Activated CD4-positive, alpha-beta T cell treated with anti-CD3 and anti-CD28 coated beads for 36 hours (primary cell): ENCODE data around the gene DTNB. TPM values are rescaled to one million over a fixed set of nuclear protein-coding genes. Genes with fewer than 3 reads are reported as not detected.

Source experiments
- ATAC-seq: fragments of 200-7000 bp; cut with Tn5 transposase; one replicate; pipeline ENCODE4 v1.10.0; 2021; ENCODE audit warnings: mild to moderate bottlenecking, moderate library complexity
- CTCF ChIA-PET: fragments of 350-600 bp; sonication (Branson Sonifier 250); formaldehyde crosslinking; loops from one replicate; lab custom pipeline; 2021; ENCODE audit warnings: antibody characterized with exemption; lab: Charles Lee
- POLR2A ChIA-PET: fragments of 350-600 bp; sonication (Branson Sonifier 250); formaldehyde crosslinking; loops from one replicate; lab custom pipeline; 2021; ENCODE audit warnings: antibody characterized with exemption, inconsistent platforms; lab: Charles Lee
- DNase-seq: peaks from one replicate; pipeline ENCODE4 v3.0.0-alpha.2; 2020
- H3K27ac Mint-ChIP-seq: one replicate; pipeline ENCODE4 v1.8.0; 2021; ENCODE audit warnings: mixed read lengths
- H3K27me3 Mint-ChIP-seq: one replicate; pipeline ENCODE4 v1.8.0; 2021; ENCODE audit warnings: mixed read lengths
- H3K36me3 Mint-ChIP-seq: one replicate; pipeline ENCODE4 v1.8.0; 2021; ENCODE audit warnings: low read depth, mixed read lengths
- H3K4me1 Mint-ChIP-seq: one replicate; pipeline ENCODE4 v1.8.0; 2021; ENCODE audit warnings: mixed read lengths
- H3K4me3 Mint-ChIP-seq: one replicate; pipeline ENCODE4 v1.8.0; 2021; ENCODE audit warnings: mild to moderate bottlenecking, moderate library complexity, mixed read lengths
- H3K9me3 Mint-ChIP-seq: one replicate; pipeline ENCODE4 v1.8.0; 2021; ENCODE audit warnings: low read depth, mixed read lengths
- intact Hi-C, 2 experiments: fragments of 100-400 bp; cut with DNase I in 1 of 2; cut with micrococcal nuclease in 1 of 2; formaldehyde crosslinking; loops; one replicate each; pipeline versions ENCODE4 v1.14.2 to v1.15.1; 2022 to 2024; cut with DNase I, micrococcal nuclease
- total RNA-seq, 2 experiments: library from RNA; stranded (reverse); gene quantifications; one replicate each; pipeline ENCODE4 v1.2.3, GENCODE V29; 2021

DTNB gene
- total RNA-seq, 2 experiments from 2014 or later, result 17.1 to 33.5 TPM

DNA sequence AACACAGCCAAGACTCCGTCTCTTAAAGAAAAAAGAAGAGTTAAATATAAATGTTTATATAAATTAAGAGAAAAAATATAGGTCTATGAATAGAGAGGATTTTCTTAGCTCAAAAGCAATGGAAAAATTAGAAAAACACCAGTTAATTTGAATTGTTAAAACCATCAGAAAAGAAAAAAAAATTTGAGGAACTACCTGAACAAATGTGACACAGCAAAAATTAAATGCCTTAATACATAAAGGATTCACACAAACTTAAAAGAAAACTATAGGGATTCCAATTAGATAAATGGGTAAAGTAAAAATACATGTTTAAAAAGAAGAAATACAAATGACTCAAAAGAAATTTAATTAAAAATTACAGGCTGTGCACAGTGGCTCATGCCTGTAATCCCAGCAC, 183.7 kb downstream of the DTNB start:
- Mint-ChIP-seq H3K36me3 (peaks cover 7% of the 10 kb centered on the region), H3K4me3 (no peak overlapping the region), H3K27me3 (no peaks in the 10 kb centered on the region), H3K4me1 (peaks cover 4% of the 10 kb centered on the region), H3K9me3 (no peaks in the 10 kb centered on the region), H3K27ac (no peak overlapping the region)
- CTCF ChIA-PET, result no interaction called here
- ATAC-seq, result no peak
- no peak for DNase-seq
- intact Hi-C loops, result no loop called here
- POLR2A ChIA-PET, result interaction anchor here (0.7 kb wide), 1 partner anchor 11 kb away, joined by 5 read pairs; no protein-coding TSS in a partner anchor

DNA sequence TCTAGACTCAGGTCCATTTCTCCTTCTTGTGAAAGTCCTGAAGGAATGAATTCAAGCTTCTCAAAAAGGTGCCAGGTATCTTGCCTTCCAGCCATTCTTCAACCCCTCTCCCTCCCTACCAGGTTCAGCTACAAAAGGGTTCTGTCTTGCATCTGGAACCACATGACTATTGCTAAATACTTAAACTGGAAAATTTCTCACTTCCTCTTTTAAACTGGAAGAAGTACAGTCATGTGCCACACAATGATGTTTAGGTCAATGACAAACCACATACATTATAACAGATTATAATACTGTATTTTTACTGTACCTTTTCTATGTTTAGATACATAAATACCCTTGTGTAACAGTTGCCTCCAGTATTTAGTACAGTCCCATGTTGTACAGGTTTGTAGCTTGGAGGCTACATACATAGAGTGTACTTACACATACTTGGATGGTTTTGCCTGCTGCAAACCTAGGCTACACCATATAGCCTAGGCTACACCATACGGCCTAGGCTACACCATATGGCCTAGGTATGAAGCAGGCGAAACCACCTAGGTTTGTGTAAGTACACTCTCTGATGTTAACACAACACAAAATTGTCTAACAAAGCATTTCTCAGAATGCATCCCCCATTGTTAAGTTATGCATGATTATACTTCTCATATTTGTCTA, 189.6 kb downstream of the DTNB start:
- DNase-seq (no peak), ATAC-seq (peak; percentile 16)
- peaks cover 18% of the 10 kb centered on the region for H3K36me3 Mint-ChIP-seq
- CTCF ChIA-PET, result interaction anchor here (0.9 to 1.3 kb wide), 2 partner anchors 9 to 10 kb away, joined by 3 read pairs; no protein-coding TSS in a partner anchor
- peaks cover 3% of the 10 kb centered on the region for H3K4me1 Mint-ChIP-seq
- no peak overlapping the region for H3K4me3 Mint-ChIP-seq
- POLR2A ChIA-PET, result interaction anchor here (0.7 kb wide), 1 partner anchor 91 kb away, joined by 3 read pairs; no protein-coding TSS in a partner anchor
- intact Hi-C loops, result loop anchor here in 1 of 2 experiments (5.0 kb wide), 1 partner anchor 461 kb away; no protein-coding TSS in a partner anchor
- no peaks in the 10 kb centered on the region for H3K9me3 Mint-ChIP-seq
- no peaks in the 10 kb centered on the region for H3K27me3 Mint-ChIP-seq
- peak overlapping the region; percentile 10 for H3K27ac Mint-ChIP-seq

DNA sequence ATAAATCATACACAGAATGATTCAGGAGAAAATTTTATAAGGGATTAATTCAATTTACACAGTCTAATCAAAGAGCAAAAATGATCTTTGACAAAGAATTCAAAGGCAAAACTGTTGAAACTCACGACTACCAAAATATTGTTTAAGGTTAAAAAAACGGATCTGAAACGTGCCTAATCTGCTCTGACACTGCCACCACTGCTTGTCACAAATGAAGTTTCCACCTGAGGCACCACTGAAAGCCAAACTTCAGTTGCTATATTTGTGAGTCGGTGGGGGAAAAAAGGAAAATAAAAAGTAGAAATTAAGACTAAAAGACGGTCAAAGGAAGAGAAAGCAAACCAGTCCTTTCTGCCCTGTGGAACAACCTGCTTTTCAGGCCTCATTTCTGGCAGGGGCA, 191.0 kb downstream of the DTNB start:
- intact Hi-C loops, result loop anchor here in 1 of 2 experiments (5.0 kb wide), 1 partner anchor 460 kb away; no protein-coding TSS in a partner anchor
- Mint-ChIP-seq H3K4me3 (no peak overlapping the region), H3K9me3 (no peaks in the 10 kb centered on the region), H3K4me1 (peaks cover 3% of the 10 kb centered on the region), H3K27ac (no peak overlapping the region), H3K36me3 (peaks cover 14% of the 10 kb centered on the region), H3K27me3 (no peaks in the 10 kb centered on the region)
- ATAC-seq, result no peak
- no peak for DNase-seq
- ChIA-PET POLR2A (no interaction called here), CTCF (no interaction called here)

DNA sequence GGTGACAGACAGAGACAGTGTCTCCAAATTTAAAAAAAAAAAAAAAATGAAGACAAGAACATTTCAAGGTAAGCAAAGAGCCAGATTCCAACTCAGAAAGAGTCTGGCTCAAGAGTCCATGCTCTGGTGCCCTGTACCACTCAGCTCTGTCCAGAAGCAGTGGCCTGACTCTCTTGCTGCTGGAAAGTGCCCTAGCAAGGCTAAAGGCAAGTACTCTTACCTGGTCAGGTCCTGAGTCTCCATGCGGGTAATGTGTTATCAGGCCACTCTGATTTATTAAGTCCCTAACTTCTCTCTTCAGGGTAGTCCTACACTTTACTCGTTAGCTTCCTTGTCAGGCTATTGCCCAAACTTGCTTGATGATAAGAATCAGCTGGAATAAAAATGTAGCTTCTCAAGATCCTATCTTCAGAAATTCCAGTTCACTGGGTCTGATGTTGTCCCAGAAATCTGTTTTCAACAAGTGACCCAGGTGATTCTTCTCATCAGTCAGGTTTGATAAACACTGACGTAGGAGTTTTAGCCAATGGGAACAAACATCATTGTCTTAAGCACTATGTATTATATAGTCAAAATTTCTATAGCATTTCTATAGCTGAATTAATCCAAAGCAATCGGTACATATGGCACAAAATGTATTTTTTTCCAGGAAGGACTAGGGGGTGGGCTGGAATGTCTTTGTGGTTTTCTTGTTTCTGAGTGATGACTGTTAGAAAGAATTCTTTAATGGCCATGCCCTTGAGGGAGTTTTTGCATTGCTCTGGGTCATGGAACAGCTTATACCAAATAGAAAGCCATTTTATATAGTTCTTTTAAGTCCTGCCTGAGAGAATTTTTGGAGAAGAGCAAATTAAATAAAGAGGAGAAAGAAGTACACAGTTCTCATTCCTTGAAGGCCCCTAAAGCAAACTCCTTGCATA, 191.7 kb downstream of the DTNB start:
- ATAC-seq (no peak), DNase-seq (no peak)
- ChIA-PET CTCF (interaction anchor here (0.8 kb wide), 1 partner anchor 155 kb away, joined by 3 read pairs; no protein-coding TSS in a partner anchor), POLR2A (no interaction called here)
- H3K9me3 Mint-ChIP-seq, result no peaks in the 10 kb centered on the region
- intact Hi-C loops, result loop anchor here in 1 of 2 experiments (5.0 kb wide), 1 partner anchor 459 kb away; no protein-coding TSS in a partner anchor
- H3K36me3 Mint-ChIP-seq, result peaks cover 17% of the 10 kb centered on the region
- H3K4me3 Mint-ChIP-seq, result no peak overlapping the region
- no peak overlapping the region for H3K27ac Mint-ChIP-seq
- H3K4me1 Mint-ChIP-seq, result peaks cover 3% of the 10 kb centered on the region
- H3K27me3 Mint-ChIP-seq, result no peaks in the 10 kb centered on the region

DNA sequence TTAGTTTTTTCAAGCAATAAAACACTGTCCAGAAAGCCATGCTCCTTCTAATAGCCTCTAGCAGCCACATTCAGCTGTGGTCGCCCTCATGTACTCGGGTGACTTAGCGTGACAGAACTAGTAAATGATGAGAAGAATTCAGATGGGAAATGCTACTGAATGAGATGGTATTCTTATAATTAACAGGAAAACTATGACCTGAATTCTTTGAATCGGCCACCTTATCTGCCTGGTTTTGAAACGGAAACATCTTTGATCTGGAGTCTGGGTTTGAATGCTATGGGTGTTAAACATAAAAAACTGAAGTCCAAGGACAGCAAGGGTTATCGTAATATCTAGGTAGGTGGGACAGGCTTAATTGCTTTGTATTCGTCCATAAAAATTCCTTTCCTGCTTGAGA, 192.8 kb downstream of the DTNB start:
- ATAC-seq (no peak), DNase-seq (no peak)
- Mint-ChIP-seq H3K4me1 (peaks cover 3% of the 10 kb centered on the region), H3K27ac (no peak overlapping the region), H3K4me3 (no peak overlapping the region), H3K9me3 (peaks cover 2% of the 10 kb centered on the region), H3K36me3 (peaks cover 23% of the 10 kb centered on the region), H3K27me3 (no peaks in the 10 kb centered on the region)
- ChIA-PET POLR2A (no interaction called here), CTCF (interaction anchor here (0.6 kb wide), 1 partner anchor 595 kb away, joined by 3 read pairs; no protein-coding TSS in a partner anchor)
- intact Hi-C loops, result loop anchor here in 1 of 2 experiments (5.0 kb wide), 1 partner anchor 458 kb away; no protein-coding TSS in a partner anchor

DNA sequence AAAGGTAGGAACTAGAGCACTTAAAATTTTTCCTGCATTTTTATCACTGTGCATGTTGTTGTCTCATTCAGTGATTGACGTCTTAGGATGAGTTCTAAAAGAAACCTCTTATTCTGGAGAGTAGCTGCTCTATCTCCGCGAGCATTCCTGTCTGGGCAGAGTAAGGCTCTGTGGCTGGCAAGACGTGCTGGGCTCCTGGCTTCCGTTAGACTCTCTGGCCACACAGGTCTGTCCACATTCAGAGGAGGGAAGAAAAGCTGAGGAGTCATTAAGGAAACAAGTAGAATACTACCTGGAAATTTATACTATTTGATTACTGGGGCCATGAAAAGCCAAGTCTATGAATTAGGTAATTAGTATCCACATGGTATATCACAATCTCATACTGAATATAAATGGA, 193.6 kb downstream of the DTNB start:
- H3K36me3 Mint-ChIP-seq, result peaks cover 28% of the 10 kb centered on the region
- ChIA-PET POLR2A (no interaction called here), CTCF (interaction anchor here (0.6 kb wide), 1 partner anchor 594 kb away, joined by 3 read pairs; no protein-coding TSS in a partner anchor)
- H3K9me3 Mint-ChIP-seq, result peaks cover 2% of the 10 kb centered on the region
- ATAC-seq (no peak), DNase-seq (no peak)
- intact Hi-C loops, result loop anchor here in 1 of 2 experiments (5.0 kb wide), 1 partner anchor 457 kb away; no protein-coding TSS in a partner anchor
- H3K27ac Mint-ChIP-seq, result peak overlapping the region; percentile 31
- H3K4me3 Mint-ChIP-seq, result no peak overlapping the region
- peaks cover 3% of the 10 kb centered on the region for H3K4me1 Mint-ChIP-seq
- H3K27me3 Mint-ChIP-seq, result no peaks in the 10 kb centered on the region

DNA sequence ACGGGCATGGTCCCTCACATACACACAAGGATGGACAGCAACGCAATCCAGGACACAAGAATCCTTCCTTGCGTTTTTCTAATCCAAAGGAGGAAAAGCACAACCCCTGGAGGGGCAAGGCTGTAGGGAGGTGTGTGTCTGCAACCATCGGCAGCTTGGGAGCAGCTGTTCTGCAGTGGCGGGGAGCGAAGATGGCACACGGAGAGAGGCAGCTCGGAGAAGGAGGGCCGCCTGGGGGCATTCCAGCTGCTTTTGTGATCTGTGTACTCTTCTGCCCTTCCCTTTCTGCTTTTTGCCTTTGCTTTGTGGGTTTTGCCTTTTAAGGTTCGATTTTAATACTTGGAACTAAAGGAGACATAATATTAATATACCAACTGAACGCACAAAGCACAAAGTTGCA, 194.6 kb downstream of the DTNB start:
- CTCF ChIA-PET, result interaction anchor here (0.6 kb wide), 1 partner anchor 620 kb away, joined by 3 read pairs; no protein-coding TSS in a partner anchor
- ATAC-seq, result no peak
- Mint-ChIP-seq H3K27me3 (no peaks in the 10 kb centered on the region), H3K36me3 (peaks cover 29% of the 10 kb centered on the region), H3K9me3 (peaks cover 2% of the 10 kb centered on the region), H3K27ac (no peak overlapping the region), H3K4me3 (no peak overlapping the region), H3K4me1 (peaks cover 3% of the 10 kb centered on the region)
- DNase-seq, result no peak
- intact Hi-C loops, result no loop called here
- POLR2A ChIA-PET, result interaction anchor here (0.6 kb wide), 1 partner anchor 11 kb away, joined by 5 read pairs; no protein-coding TSS in a partner anchor

DNA sequence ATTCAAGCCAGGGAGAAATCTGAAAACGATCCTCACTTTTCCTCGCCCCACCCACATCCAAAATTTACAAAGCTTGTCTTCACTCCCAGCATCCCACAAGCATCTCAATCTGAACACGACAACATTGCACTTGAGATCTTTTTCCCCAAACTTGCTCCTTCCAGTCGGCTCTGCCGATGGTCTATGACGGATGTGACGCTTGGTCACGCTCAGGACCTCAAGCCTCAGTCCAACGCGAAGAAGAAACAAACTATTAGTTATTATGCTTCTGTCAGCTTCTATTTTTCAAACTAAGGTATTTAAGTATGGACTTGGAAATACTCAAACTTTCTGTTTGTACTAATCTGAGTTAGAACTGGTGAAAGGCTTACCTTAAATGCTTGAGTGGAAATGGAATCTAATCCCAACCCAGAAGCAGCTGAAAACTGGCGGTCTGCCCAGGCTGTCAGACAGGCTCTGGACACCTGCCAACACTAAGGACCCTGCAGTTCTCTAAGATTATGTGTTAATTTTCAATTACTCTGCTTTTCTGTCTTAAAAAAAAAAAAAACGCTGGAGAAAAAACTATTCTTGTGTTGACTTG, 199.5 kb downstream of the DTNB start:
- no peak for DNase-seq
- Mint-ChIP-seq H3K9me3 (peaks cover 2% of the 10 kb centered on the region), H3K36me3 (peaks cover 19% of the 10 kb centered on the region), H3K4me1 (no peaks in the 10 kb centered on the region), H3K4me3 (no peak overlapping the region), H3K27me3 (no peaks in the 10 kb centered on the region), H3K27ac (no peak overlapping the region)
- CTCF ChIA-PET, result interaction anchor here (1.0 kb wide), 1 partner anchor 10 kb away, joined by 3 read pairs; no protein-coding TSS in a partner anchor
- POLR2A ChIA-PET, result no interaction called here
- no peak for ATAC-seq
- intact Hi-C loops, result no loop called here

DNA sequence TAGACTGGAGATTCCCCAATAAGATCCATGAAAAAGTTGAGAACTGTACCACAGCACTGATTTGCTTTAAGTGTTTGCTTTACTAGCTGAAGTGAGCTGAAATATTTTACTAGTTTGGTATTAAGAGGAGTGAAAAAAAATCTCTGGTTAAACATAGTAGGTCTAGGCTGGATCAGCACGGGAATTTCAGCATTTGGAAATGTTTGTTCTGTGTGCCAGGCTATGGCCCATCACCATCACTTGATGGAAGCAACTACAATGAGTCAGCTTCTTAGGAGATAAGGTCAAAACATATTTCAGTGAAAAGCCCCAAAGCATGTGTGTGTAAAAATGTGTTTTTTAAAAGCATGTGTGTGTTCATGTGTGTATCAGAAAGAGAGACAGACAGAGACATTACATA, 200.2 kb downstream of the DTNB start:
- H3K36me3 Mint-ChIP-seq, result peaks cover 15% of the 10 kb centered on the region
- ChIA-PET POLR2A (no interaction called here), CTCF (no interaction called here)
- no peak overlapping the region for H3K27ac Mint-ChIP-seq
- no peaks in the 10 kb centered on the region for H3K27me3 Mint-ChIP-seq
- intact Hi-C loops, result no loop called here
- DNase-seq (no peak), ATAC-seq (no peak)
- H3K4me3 Mint-ChIP-seq, result no peak overlapping the region
- H3K9me3 Mint-ChIP-seq, result peaks cover 2% of the 10 kb centered on the region
- H3K4me1 Mint-ChIP-seq, result no peaks in the 10 kb centered on the region

DNA sequence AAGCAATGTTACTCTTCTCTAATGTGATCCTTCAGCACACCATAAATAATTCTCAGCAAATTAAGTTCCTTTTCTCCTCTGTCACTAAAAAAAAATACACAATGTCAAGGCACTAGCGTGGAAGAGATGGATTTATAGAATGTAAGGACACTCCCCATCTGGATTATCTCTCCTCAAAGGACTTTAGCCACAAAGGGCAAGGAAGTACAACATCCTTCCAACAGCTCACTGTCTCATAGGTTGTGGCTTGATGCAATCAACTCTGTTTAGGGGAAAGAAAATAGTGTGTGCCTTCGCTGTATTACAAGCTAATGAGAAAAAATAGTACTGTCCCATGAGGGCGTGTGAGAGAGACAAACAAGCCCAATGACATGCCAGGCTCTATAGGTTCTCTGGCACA, 202.6 kb downstream of the DTNB start:
- peaks cover 2% of the 10 kb centered on the region for H3K9me3 Mint-ChIP-seq
- ATAC-seq (no peak), DNase-seq (no peak)
- H3K27ac Mint-ChIP-seq, result no peak overlapping the region
- intact Hi-C loops, result no loop called here
- no peaks in the 10 kb centered on the region for H3K4me1 Mint-ChIP-seq
- CTCF ChIA-PET, result interaction anchor here (0.6 kb wide), 1 partner anchor 18 kb away, joined by 4 read pairs; no protein-coding TSS in a partner anchor
- H3K36me3 Mint-ChIP-seq, result peaks cover 7% of the 10 kb centered on the region
- no peak overlapping the region for H3K4me3 Mint-ChIP-seq
- POLR2A ChIA-PET, result no interaction called here
- no peaks in the 10 kb centered on the region for H3K27me3 Mint-ChIP-seq

DNA sequence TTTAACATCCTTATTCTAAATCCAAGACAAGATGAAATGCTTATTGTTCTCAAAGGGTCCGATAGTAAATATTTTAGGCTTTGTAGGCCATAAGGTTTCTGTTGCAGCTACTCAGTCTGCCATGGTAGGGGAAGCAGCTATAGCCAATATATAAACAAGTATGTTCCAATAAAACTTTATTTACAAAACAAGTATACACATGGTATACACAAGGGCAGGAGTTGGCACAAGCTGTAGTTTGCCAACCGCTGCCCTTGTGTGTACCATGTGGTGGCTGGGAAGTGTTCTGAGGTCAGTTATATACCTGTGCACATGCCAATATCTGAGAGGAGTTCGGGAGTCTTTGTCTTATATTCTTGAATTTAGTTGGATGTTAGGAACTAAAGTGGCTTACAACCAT, 205.6 kb downstream of the DTNB start:
- H3K36me3 Mint-ChIP-seq, result peaks cover 2% of the 10 kb centered on the region
- DNase-seq, result no peak
- no peak overlapping the region for H3K27ac Mint-ChIP-seq
- no peaks in the 10 kb centered on the region for H3K4me1 Mint-ChIP-seq
- H3K27me3 Mint-ChIP-seq, result no peaks in the 10 kb centered on the region
- ChIA-PET CTCF (interaction anchor here (0.5 to 1.0 kb wide), 3 partner anchors 135 to 805 kb away, joined by 3 read pairs; no protein-coding TSS in a partner anchor), POLR2A (no interaction called here)
- no peak for ATAC-seq
- no peak overlapping the region for H3K4me3 Mint-ChIP-seq
- H3K9me3 Mint-ChIP-seq, result no peaks in the 10 kb centered on the region
- intact Hi-C loops, result no loop called here
